A204.1 (cell line): ENCODE results near the gene LRRC3.
"Not testable (repeated sequence)": the region's sequence is repeated elsewhere in the genome, so short reads cannot be mapped to it uniquely, and the experiment has no call there.

ENCODE experiments used
- FAIRE-seq: peaks from 2 replicates; lab custom pipeline; 2012; peaks lifted over from hg19 to GRCh38; lab: Jason Lieb, UNC

Gene LRRC3

DNA sequence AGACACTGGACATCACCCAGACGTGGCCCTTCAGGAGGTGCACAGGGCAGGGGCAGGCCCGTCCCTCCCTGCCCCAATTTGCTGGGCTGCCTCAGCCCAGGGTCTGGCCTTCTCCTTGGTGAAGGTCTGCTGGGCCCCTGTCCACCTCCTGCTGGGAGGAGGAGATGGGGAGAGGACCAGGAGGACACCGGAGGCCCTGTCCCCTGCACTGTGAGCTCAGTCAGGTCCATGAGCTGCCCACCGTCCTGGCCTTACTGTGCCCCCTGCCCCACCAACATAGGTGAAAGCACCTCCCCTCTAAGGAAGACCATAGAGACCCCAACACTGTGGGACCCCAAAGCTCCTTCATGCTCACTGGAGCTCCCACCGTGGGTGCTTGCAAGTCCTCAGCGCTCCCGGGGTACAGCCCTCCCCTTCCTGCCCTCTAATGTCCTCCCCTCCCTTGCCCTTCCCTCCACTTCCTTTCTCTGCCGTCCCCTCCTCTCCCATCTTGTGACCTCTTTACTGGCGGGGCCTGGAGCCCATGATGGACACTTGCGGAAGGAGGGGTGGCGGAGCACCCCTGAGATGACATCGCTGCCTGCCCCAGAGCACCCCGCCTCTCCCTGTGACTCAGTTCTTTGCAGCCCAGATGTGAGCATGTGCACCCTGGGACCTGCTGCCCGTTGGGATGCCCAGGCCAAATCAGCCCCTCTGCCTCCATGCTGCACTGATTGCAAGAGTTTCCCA, 4.6 kb downstream of the LRRC3 start:
- FAIRE-seq = no peak

- FAIRE-seq = no peak
Observed at GRCh38 chr21:44460441-44460755, 5.1 kb downstream of the LRRC3 start.

DNA sequence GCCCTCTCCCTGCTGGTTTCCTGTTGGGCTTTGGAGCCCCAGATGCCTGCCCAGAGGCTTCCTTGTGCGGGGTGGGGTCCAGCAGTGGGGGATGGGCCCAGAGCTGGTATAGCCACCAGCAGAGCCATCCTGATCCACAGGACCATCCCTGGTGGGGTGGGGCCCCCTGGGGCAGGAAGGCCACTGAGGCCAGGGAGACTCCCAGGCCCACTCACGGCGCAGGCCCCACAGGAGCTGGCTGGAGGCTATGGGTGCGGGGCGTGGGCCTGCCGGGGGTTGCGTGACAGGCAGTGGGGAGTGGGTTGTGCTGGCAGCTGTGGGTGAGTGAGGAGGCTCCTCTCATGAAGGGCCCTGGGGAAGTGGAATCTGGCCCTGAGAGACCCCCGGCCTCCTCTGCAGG, 5.7 kb downstream of the LRRC3 start:
- FAIRE-seq = no peak

- FAIRE-seq = no peak
Observed at GRCh38 chr21:44461464-44462001, 6.2 kb downstream of the LRRC3 start.

DNA sequence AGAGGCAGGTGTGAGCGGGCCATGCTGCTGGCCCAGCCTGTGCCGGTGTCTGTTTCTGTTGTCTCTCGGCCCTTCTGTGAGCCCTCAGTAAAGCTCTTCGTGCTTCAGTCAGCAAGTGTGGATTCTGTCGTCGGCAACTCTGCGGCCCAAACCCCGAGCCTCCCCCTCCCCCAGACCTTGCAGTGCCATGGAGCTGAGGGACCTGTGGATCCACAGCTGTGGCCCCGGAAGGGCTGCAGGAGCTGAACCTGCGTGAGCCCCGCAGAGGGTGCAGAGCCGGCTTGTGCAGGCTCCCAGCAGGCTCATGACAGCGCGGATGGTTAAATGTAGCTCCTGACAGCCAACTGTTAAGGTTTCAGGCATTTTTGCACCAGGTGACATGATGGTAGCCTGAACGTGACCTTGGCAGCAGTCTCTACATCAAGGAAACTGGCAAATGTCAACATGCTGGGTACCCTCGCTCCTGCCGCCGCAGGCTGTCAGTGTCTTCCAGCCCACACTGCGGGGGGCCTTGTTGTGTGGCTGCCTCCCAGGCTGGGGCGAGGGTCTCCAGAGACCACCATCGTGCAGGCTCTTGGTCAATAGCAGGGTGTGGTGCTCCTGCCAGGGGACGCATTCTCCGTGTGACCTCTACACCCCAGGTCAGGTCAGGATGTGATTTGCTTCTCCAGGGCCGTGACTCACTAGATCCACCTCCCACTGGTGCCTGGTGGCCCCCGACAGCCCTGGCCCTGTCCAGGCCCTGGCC, 7.0 kb downstream of the LRRC3 start:
- no peak for FAIRE-seq

DNA sequence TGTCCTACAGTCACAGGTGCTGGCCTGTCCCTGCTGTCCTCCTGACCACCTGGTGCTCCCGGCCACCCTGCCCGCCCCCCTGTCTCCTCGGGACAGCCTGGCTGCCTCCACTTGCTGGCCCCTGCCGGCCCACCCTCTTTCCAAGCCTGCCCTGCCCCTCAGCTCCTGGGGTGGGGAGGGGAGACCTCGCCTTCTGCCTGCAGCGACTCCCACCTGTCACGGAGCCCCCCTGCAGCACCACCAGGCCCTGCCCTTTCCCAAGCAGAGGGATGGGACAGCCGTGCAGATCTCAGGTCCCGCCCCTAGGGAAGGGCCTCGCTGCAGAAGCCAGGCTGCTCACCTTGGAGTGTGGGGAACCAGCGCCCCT, 7.5 kb downstream of the LRRC3 start:
- FAIRE-seq = no peak

- FAIRE-seq = no peak
Observed at GRCh38 chr21:44463724-44464123, 8.4 kb downstream of the LRRC3 start.

- FAIRE-seq = no peak
Observed at GRCh38 chr21:44464351-44464750, 9.0 kb downstream of the LRRC3 start.

- FAIRE-seq = no peak
Observed at GRCh38 chr21:44466351-44466954, 11.1 kb downstream of the LRRC3 start.

DNA sequence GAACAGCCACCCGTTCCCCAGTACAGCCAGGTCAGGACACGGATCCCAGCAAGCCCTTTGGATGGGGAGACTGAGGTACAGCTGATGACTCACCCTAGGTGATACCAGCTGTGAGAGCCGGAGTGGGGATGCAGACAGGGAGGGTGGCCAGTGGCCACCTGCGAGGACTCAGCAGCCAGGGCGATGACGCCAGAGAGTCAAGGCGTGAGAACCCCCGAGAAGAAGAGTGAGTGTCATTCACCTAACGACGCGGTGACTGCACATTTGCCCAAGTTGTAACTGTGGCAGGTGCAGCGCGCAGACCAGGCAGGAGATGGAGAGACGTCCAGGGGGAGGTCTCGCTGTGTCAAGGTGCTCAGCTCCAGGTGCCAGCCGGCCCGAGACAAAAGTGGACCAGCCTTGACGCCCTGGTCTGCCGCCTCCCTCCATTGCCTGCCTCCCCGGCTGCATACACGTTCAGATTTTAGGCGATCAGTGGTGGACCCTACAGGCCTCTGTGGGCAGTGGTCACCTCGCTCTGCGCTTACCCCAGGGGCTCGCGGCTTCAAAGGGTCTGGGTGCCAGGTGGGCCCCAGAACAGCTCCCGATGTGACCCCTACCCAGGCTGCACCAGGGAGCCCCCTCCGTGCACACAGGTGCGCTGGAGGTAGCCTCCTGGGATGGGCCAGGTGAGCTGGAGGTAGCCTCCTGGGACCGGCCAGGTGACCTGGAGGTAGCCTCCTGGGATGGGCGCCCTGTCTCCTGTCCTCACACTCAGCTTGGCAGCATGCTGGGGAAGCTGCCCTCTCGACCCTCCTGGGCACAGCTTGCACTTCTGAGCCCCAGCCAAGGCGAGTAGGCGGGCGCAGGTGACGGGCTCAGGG, 11.9 kb downstream of the LRRC3 start:
- FAIRE-seq = no peak

GRCh38 chr21:44467859-44468195, 12.5 kb downstream of the LRRC3 start:
- no peak for FAIRE-seq

DNA sequence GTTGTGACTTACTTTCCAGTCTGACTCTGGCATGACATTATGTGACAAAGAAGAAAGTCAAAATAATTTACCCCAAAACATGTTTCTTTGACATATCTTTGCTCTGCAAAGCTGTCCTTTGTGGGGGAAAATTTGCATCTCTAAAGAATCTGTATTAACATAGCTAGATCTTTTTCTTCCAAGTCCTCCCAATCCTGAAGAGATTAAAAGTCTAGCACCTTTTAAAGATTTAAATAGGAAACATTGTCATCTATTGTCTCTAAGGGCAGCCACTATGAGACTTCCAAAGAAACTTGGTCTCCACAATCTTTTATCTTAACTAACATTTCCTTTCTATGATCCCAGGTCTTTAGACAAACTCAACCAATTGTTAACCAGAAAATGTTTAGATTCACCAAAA, 16.0 kb downstream of the LRRC3 start:
- no peak for FAIRE-seq

- no peak for FAIRE-seq
Observed at GRCh38 chr21:44471996-44472395, 16.7 kb downstream of the LRRC3 start.

GRCh38 chr21:44473915-44474555, 18.7 kb downstream of the LRRC3 start:
- no peak for FAIRE-seq

DNA sequence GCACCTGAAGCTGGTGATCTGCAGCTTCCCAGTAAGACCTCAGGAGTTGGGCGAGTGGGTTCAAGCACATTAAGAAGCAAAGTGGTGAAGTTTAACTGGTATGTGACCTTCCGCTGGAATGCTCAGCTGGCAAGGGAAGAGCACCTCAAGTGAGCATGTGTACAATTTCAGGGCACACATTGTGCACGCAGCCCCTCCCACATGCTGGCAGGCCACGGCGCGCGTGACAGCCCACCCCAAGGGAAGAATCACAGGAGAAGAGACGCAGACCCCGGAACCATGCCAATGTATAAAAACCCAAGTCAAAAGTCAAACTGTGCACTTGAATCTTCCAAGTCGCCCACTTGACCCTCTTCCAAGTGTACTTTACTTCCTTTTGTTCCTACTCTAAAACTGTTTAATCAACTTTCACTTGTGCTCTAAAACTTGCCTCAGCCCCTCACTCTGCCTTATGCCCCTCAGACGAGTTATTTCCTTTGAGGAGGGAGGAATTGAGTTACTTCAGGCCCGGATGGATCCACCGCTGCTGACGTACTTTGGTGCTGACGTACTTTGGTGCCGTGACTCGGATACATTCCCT, 20.0 kb downstream of the LRRC3 start:
- FAIRE-seq = no peak

DNA sequence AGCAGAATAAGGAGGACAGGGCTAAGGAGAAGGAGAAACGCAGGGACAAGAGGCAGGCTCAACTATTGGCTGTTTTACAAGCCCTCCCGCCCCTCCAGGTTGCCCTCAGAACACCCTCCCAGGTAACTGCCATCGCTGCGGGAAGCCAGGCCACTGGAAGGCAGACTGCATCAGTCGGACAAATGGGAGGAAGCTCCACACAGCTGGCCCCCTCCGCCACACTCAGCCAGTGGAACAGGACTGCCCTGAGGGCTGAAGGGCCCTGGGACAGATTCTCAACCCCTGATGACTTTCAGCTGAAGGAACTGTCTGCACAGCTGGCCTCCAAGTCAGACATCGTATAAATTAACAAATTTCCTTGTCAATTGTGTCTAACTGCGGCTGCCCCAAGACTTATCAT, 21.8 kb downstream of the LRRC3 start:
- FAIRE-seq = no peak

DNA sequence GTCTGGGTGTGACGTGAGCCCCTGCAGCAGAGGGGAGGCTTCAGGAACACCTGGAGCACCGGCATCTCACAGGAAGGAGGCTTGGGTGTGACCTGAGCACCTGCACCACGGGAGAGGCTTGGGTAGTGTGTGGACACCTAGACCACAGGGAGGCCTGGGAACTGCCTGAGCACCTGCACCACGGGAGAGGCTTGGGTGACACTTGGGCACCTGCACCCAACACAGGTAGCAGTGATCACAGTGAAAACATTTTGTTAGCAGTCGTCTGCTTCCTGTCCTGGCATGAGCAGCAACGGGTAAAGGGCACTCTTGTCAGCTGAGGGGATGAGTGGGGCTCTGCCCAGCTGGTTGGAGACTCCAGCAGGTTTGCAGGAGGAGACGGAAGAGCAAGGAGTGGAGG, 22.4 kb downstream of the LRRC3 start:
- FAIRE-seq = no peak

- FAIRE-seq = no peak
Observed at GRCh38 chr21:44478124-44478800, 23.0 kb downstream of the LRRC3 start.

- FAIRE-seq = no peak
Observed at GRCh38 chr21:44478801-44479167, 23.5 kb downstream of the LRRC3 start.

- FAIRE-seq = not testable (repeated sequence)
Observed at GRCh38 chr21:44479556-44480199, 24.4 kb downstream of the LRRC3 start.
